Progenitor cell of endocrine pancreas (in vitro differentiated cells): ENCODE results near the gene ZNF333. TPM values are rescaled to one million over a fixed set of nuclear protein-coding genes. Genes with fewer than 3 reads are reported as not detected.
"Not testable (repeated sequence)": the region's sequence is repeated elsewhere in the genome, so short reads cannot be mapped to it uniquely, and the experiment has no call there.

Experiments used
- DNase-seq: peaks from one replicate; pipeline ENCODE4 v3.0.0; 2021; ENCODE audit warnings: low spot score; ENCODE audit not compliant: unreplicated experiment
- H3K27ac Mint-ChIP-seq: 2 replicates; pipeline ENCODE4 v1.8.0; 2021; ENCODE audit warnings: mild to moderate bottlenecking, moderate library complexity, mixed read lengths
- H3K27me3 Mint-ChIP-seq: 2 replicates; pipeline ENCODE4 v1.8.0; 2021; ENCODE audit warnings: mixed read lengths
- H3K36me3 Mint-ChIP-seq: 2 replicates; pipeline ENCODE4 v1.8.0; 2022; ENCODE audit warnings: mixed read lengths; ENCODE audit not compliant: insufficient read depth
- H3K4me1 Mint-ChIP-seq: 2 replicates; pipeline ENCODE4 v1.8.0; 2021; ENCODE audit warnings: low read depth, mixed read lengths
- H3K4me3 Mint-ChIP-seq: 2 replicates; pipeline ENCODE4 v1.8.0; 2021; ENCODE audit warnings: low read depth, mild to moderate bottlenecking, moderate library complexity, mixed read lengths
- H3K9me3 Mint-ChIP-seq: 2 replicates; pipeline ENCODE4 v1.8.0; 2021; ENCODE audit warnings: low read depth, mixed read lengths
- CTCF ChIP-seq: fragments of 200-600 bp; sonication (generic); IDR thresholded peaks from one replicate; pipeline ENCODE4 v1.5.0; 2021; ENCODE audit warnings: antibody characterized with exemption, mild to moderate bottlenecking; ENCODE audit not compliant: unreplicated experiment
- total RNA-seq: library from RNA; stranded (reverse); gene quantifications from 2 replicates; pipeline ENCODE4 v1.2.1, GENCODE V29; 2021

Gene ZNF333
- total RNA-seq, 1 donor from 2014 or later: 21.6 TPM

GRCh38 chr19:14763497-14764145, 73.8 kb downstream of the ZNF333 start:
- no peak for DNase-seq
- H3K27me3 Mint-ChIP-seq: peaks cover 12% of the 10 kb centered on the region
- no peak for TF ChIP-seq CTCF
- H3K27ac Mint-ChIP-seq: no peak overlapping the region
- no peaks in the 10 kb centered on the region for H3K36me3 Mint-ChIP-seq
- H3K4me3 Mint-ChIP-seq: no peak overlapping the region
- H3K4me1 Mint-ChIP-seq: no peaks in the 10 kb centered on the region
- H3K9me3 Mint-ChIP-seq: peaks cover 9% of the 10 kb centered on the region

- H3K27ac Mint-ChIP-seq: no peak overlapping the region
- H3K4me3 Mint-ChIP-seq: no peak overlapping the region
- no peaks in the 10 kb centered on the region for H3K36me3 Mint-ChIP-seq
- H3K9me3 Mint-ChIP-seq: peaks cover 9% of the 10 kb centered on the region
- no peak for TF ChIP-seq CTCF
- no peak for DNase-seq
- H3K4me1 Mint-ChIP-seq: no peaks in the 10 kb centered on the region
- H3K27me3 Mint-ChIP-seq: peaks cover 12% of the 10 kb centered on the region
Measured at GRCh38 chr19:14764401-14764800, 74.6 kb downstream of the ZNF333 start.

- not testable (repeated sequence) for H3K27ac Mint-ChIP-seq, H3K27me3 Mint-ChIP-seq, H3K36me3 Mint-ChIP-seq, H3K9me3 Mint-ChIP-seq, H3K4me3 Mint-ChIP-seq, H3K4me1 Mint-ChIP-seq, DNase-seq
Measured at GRCh38 chr19:14765403-14765802, 75.6 kb downstream of the ZNF333 start.

- H3K27me3 Mint-ChIP-seq, H3K4me1 Mint-ChIP-seq, H3K4me3 Mint-ChIP-seq, H3K27ac Mint-ChIP-seq, DNase-seq, H3K36me3 Mint-ChIP-seq, H3K9me3 Mint-ChIP-seq: not testable (repeated sequence)
Measured at GRCh38 chr19:14765841-14766240, 76.0 kb downstream of the ZNF333 start.

- no peak for TF ChIP-seq CTCF
- no peak for DNase-seq
- peaks cover 5% of the 10 kb centered on the region for H3K27me3 Mint-ChIP-seq
- no peaks in the 10 kb centered on the region for H3K4me1 Mint-ChIP-seq
- H3K27ac Mint-ChIP-seq: no peak overlapping the region
- no peaks in the 10 kb centered on the region for H3K36me3 Mint-ChIP-seq
- H3K4me3 Mint-ChIP-seq: no peak overlapping the region
- H3K9me3 Mint-ChIP-seq: peaks cover 3% of the 10 kb centered on the region
Measured at GRCh38 chr19:14767466-14767971, 77.7 kb downstream of the ZNF333 start.

GRCh38 chr19:14768001-14768400, 78.2 kb downstream of the ZNF333 start:
- Mint-ChIP-seq H3K4me1 (no peaks in the 10 kb centered on the region), H3K9me3 (peaks cover 3% of the 10 kb centered on the region), H3K27me3 (peaks cover 5% of the 10 kb centered on the region), H3K4me3 (no peak overlapping the region), H3K27ac (no peak overlapping the region), H3K36me3 (no peaks in the 10 kb centered on the region)
- no peak for DNase-seq
- TF ChIP-seq CTCF: no peak
